KOPT-K1 (cell line): ENCODE results near the gene POU2F3.

Experiments used
- H3K27ac ChIP-seq: fragments of 200-600 bp; sonication (generic); 2 replicates; pipeline ENCODE4 v1.5.1; 2016; ENCODE audit warnings: antibody characterized with exemption, mild to moderate bottlenecking, low read depth, low read length; ENCODE audit not compliant: poor library complexity, severe bottlenecking
- H3K36me3 ChIP-seq: fragments of 200-600 bp; sonication (generic); 2 replicates; pipeline ENCODE4 v1.5.1; 2017; ENCODE audit warnings: antibody characterized with exemption, mild to moderate bottlenecking, low read length, moderate library complexity; ENCODE audit not compliant: insufficient read depth
- H3K9me3 ChIP-seq: fragments of 200-600 bp; sonication (generic); 2 replicates; pipeline ENCODE4 v1.5.1; 2017; ENCODE audit warnings: antibody characterized with exemption, low read length, mild to moderate bottlenecking; ENCODE audit not compliant: insufficient read depth, poor library complexity, severe bottlenecking

Gene POU2F3

DNA sequence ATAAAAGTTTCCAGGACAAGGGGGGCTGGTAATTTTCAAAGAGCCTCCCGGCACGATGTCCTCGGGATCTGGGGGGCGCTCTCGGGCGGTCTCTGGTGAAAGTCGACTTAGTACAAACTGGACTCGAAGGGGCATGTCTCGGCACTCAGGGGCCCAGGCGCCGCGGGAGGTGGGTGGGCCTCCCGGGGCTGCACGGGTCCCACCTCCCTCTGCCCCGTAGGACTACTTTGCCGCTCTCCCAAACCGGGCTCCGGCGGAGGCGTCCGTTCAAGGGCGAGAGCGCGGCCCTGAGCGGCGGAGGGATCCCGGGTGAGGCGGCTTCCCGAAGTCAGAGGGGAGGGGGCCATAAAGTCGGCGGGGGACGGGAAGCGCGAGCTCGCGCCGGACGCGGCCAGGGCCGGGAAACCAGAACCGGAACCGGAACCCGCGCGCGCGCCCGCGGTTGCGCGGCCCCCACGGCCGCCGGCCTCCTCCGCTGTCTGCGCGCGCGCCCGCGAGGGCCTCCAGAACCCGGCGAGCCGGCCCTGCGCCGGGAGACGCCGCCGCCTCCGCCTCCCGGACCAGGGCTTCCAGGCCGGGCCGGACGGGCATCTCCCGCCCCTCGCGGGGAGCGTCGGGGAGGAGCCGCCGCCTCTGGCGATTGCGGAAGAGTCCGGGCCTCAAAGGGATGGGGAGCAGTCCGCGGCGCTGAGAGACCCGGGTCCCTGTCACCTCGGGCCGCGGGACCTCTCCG, 96.1 kb downstream of the POU2F3 start, which contains the start of gene ARHGEF12:
Gene ARHGEF12 (plus strand): TSS at position 506 of the 733 bp plus-strand sequence. CDS start 831 bp downstream, outside the sequence.
- H3K27ac ChIP-seq, result no peak within 1 kb of the TSS
- no peaks in the 10 kb centered on the region for H3K36me3 ChIP-seq
- no peaks in the 10 kb centered on the region for H3K9me3 ChIP-seq

DNA sequence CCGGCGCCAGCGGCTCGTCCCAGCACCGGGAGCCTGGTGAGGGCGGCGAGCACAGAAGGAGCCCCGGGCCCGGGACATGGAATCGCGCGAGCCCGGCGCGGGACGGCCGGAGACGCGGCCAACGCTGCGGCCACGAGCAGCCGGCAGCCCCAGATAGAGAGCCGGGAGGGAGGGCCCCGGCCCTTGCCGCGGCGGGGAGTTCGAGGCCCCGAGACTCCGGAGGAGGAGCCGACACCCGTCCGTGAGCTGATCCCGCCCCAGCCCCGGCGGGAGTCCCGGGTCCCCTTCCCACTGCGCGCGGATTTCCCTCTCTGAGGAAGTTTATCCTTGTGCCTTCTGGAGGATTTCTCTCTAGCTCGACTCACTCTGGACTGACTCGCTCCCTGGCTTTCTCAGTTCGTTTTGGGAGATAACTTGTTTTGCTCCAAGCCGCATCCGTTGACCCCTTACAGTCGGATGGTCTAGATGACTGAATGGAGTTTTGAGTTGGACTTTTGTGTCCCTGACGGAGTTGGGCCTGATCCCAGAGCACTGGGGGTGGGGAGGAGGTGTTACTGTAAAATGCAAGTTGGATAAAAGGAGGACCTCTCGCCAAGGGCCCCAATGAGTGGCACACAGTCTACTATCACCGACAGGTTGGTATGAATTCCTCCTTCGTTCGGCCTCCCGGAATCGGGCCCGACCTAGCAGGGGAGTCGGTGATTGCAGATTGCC, 96.9 kb downstream of the POU2F3 start:
- Histone ChIP-seq H3K27ac (no peak overlapping the region), H3K36me3 (no peaks in the 10 kb centered on the region), H3K9me3 (no peaks in the 10 kb centered on the region)

DNA sequence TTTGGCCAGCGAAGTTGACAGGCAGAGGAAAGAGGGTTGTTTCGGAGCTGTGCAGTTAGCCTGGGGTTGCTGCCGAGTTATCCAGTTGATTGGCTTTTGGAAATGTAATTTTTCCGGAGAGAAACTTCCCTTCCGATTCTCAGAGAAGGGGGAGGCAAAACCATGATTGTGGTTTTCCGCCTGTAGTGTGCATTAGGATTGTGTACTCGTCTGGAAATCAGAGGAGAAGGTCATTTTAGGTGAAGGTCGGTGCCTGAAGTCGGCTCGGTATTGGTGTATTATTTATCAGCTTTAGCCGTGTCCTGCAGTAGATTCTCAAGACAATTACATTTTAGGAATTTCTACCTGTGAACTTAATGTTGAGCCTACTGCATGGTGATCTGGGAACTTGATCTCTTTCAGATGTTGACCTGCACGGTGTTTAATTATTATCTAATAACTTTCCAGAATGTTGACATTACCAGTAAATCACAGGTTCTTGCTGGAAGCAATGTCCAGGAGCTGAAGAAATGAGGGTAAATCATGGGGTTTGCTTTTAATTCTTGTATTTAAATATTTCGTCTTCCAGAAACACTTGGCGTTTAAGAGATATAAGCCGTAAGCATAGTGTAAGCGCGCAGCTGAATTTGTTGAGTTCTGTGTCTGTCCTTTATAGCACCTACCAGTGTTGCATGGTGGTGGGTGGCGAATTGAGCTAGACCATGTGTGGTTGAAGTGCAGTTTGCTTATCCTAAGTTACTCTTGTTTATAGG, 97.6 kb downstream of the POU2F3 start:
- Histone ChIP-seq H3K36me3 (no peaks in the 10 kb centered on the region), H3K9me3 (peaks cover 5% of the 10 kb centered on the region), H3K27ac (no peak overlapping the region)

DNA sequence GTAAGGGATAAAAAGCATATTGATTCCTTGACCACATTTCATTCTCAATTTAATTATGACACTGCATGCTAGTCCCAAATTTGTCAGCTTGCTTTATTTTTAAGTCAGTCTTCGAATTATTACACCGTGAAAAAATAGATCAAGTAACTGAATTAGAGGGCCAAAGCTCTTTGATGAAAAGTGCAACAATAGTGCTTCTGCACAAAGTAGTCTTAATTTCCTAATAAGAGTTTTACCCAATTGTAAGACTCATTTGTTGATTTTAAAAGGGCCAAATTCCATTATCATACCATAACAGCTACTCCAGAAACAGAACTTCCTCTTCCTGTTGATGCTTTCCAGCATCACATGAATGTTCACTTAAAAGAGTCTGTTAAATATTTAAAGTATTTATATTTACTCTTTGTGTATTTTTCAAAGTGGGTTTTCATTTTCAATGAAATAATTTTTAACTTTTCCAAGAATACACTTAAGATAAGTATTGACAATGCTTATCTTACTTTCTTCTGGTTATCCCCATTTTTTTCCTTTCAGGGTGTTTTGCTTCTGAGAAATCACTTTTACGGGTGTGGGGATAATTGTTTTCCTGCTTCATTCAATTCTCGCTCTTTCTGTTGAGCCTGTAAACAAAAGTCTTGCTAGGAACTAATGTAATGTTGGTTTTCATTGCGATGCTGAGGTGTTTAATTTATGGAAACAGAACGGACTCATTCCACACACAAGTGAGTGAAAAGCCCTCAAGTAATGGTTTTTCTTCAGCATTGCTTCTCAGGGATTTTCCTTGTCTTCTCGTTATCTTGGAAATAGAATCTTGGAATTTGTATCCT, 98.4 kb downstream of the POU2F3 start:
- Histone ChIP-seq H3K36me3 (no peaks in the 10 kb centered on the region), H3K27ac (no peak overlapping the region), H3K9me3 (peaks cover 13% of the 10 kb centered on the region)

DNA sequence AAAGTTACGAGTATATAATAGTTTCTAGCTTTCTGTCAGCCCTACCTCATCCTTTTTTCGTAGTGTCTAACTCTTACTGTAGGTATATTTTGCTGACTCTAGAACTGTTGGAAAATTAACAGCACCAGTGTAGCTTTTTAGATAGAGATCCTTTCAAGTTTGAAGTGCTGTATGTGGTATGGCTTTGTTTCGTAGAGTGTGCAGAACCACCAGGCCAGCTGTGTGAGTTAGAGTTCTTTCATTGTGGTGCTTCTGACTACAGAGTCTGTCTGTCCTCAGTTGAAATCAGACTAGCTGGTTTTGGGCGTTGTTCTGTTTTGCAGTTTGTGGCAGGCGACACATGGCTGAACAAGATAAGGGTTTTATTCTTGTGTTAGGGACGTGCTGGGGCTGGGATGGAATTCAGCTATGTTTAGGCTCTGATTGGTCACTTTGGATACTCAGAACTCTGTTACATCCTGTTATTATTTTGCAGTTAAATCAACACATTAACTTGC, 99.5 kb downstream of the POU2F3 start:
- H3K36me3 ChIP-seq, result no peaks in the 10 kb centered on the region
- H3K27ac ChIP-seq, result no peak overlapping the region
- H3K9me3 ChIP-seq, result peaks cover 17% of the 10 kb centered on the region

DNA sequence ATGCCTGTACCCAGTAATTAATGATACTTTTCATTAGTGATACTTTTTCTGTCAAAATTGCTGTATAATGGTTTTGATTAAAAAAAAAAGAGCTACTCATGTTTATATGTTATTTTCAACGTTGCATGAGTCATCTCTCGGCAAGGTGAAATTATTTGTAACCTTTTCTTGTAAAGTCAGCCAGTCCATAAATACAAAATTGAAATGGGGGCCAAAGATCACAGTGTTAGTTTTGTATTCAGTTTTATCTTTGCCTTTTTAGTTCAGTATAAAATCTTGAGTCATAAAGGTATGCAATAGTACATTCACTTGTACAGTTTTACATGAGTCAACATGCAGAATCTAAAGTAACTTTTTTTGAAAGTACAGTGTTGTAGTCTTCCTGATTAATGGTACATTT, 100.6 kb downstream of the POU2F3 start:
- H3K27ac ChIP-seq, result no peak overlapping the region

DNA sequence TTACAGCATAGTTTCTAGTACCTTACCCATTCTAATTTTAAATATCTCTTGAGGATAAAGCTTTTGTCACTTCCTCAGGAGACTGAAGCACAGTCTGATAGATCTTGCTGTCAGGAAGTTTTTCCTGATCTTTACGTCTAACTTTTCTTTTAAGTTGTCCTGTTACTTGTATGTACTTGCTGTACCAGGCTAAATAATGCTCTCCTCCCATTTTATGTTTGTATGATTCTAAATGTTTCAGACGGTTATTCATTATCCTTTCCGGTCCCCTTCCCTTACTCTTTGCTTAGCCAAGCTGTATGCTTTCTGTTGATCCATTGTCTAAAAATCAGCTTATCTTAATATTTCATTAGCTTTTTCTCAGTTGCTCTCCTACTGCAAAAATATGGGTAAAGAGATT, 102.3 kb downstream of the POU2F3 start:
- Histone ChIP-seq H3K36me3 (no peaks in the 10 kb centered on the region), H3K9me3 (peaks cover 17% of the 10 kb centered on the region), H3K27ac (no peak overlapping the region)

More for the DNA sequence above, 100.6 kb downstream of the POU2F3 start:
- peaks cover 17% of the 10 kb centered on the region for H3K9me3 ChIP-seq
- H3K36me3 ChIP-seq, result no peaks in the 10 kb centered on the region

DNA sequence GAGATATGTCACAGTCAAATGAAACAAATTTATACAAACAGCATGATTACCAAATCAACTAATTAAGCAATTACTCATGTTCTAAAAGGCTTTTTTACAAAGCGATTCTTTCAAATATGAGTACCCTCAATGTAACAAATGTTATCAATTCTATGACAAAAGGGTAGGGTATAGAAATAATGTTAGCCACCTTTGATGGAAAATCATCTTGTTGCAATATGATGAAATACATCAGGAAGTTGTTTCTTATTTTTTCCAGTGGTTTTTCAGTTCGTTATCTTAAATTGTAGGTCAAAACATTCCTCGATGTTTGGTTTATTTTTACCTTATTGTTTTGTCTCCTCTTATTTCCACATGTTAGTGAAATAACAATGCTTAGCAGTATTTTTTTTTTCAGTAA, 102.7 kb downstream of the POU2F3 start:
- Histone ChIP-seq H3K36me3 (no peaks in the 10 kb centered on the region), H3K27ac (no peak overlapping the region), H3K9me3 (peaks cover 17% of the 10 kb centered on the region)

DNA sequence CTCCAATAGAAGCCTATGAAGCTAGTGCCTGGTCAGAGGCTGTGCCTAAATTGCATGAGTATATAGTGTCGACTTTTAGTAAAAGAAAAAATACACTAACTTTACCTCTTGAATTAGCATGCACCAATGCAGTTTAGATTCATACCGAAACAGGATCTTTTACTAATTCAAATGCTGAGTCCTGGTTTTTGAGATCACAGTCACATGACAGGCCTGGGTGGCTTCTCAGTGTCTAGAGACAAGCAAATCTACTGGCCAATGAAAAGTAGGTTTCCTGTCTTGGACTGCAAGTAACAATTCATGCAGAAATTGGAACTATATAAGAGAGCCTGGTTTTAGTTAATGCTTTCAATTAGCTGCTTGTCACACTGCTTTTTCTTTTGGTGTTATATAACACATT, 103.5 kb downstream of the POU2F3 start:
- peaks cover 17% of the 10 kb centered on the region for H3K9me3 ChIP-seq
- H3K36me3 ChIP-seq, result no peaks in the 10 kb centered on the region
- H3K27ac ChIP-seq, result no peak overlapping the region

DNA sequence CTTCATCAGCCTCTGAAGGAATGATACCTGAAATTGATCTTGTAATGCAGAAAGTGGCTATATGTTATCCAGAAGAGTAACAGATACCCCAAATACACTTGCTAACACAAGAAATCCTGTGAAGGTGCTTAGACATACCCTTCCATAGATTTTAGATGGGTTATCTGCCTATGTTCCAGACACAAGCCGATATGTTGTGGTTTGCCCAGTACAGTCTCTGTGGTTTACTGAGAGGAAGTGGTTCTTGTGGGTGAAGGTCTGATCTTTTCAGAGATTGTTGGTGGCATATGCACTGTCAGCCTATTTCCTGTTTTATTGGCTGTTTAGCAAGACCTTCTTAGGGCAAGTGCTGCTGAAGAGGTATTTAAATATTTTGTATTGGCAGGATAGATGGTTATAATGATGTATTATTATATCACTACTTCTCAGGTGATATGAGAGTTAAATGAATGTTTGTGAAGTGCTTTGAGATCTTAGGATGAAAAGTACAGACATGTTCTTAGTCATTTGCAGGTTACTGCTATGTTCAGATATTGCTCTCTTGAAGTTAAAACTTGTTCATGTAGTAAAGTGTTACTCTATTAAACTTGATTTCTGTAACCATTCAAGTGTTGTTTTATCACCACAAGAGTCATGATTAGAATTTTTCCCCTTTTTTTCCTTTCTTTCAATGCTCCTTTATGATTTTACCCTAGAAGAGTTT, 104.5 kb downstream of the POU2F3 start:
- H3K36me3 ChIP-seq, result no peaks in the 10 kb centered on the region
- peaks cover 17% of the 10 kb centered on the region for H3K9me3 ChIP-seq
- H3K27ac ChIP-seq, result no peak overlapping the region

DNA sequence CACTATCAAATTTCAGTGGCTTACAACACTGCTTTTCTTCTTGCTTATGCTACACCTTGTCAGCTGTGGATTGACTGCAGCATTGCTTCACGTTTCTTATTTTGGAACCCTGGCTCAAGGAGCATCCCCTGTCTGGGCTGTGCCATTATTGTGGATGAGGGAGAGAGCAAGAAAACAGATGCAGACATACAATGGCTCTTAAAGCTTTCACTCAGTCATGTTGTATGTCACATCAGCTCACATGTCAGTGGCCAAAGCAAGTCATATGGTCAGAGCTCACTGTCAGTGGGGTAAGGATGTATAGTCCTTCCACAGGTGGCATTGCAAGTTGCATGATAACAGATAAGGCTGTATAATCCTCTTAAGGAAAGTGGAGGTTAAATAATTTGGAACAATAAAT, 106.3 kb downstream of the POU2F3 start:
- H3K27ac ChIP-seq, result no peak overlapping the region
- H3K36me3 ChIP-seq, result no peaks in the 10 kb centered on the region
- H3K9me3 ChIP-seq, result peaks cover 17% of the 10 kb centered on the region

DNA sequence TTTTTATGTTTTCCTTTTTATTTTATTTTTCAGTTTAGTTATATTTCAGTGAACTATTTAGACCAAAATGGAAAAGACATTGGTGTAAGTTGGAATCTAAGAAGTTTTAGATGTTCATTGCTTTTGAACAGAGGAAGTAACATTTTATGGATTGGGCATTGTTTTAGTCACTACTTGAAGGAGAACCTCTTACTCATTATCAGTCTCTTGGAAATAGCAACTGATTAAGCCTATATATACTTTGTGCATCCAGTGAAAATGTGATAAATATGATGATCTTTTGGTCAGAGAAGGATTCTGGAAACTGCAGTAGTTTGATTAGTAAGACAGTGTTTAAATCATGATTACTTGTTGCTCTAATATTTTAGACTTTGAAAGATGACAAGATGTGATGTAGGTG, 110.7 kb downstream of the POU2F3 start:
- no peaks in the 10 kb centered on the region for H3K9me3 ChIP-seq
- H3K36me3 ChIP-seq, result no peaks in the 10 kb centered on the region
- H3K27ac ChIP-seq, result no peak overlapping the region

DNA sequence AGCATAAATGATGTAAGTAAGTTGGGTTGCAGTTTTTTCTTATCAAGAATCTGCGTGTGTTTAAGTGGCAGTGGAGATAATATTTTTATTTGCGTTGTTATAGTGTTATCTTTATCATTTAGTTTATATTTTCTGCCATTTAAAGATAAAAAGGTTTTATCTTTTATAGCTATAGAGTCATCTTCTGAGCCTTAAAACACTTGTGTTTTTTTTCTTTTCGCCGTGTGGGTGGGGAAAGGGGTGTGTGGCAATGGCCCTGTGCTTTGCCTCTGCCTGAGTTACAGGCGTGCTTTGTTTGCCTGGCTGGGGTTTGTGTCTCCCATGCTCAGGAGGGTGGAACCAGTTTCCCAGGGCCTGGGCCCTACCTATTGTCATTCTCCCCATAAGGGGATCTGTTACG, 112.5 kb downstream of the POU2F3 start:
- Histone ChIP-seq H3K36me3 (no peaks in the 10 kb centered on the region), H3K27ac (no peak overlapping the region), H3K9me3 (no peaks in the 10 kb centered on the region)

DNA sequence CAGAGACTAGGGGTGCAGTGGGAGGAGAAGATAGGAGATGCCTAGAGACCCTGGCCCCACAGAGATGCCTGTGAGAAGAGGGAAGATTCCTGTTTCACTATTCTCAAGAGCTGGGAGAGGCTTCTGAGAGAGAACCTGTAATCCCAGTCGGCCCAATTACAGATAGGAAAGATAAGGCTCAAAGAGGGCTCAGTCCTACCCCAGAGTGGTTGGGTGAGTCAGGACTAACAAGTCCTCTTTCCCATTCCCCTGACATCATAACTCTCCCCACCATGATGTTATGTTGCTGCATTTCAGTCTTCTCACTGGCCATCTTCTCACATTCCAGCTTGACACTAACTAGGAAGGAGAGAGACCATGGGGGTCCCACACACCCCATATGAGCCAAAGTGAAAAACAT, 114.1 kb downstream of the POU2F3 start:
- no peaks in the 10 kb centered on the region for H3K36me3 ChIP-seq
- H3K27ac ChIP-seq, result no peak overlapping the region
- no peaks in the 10 kb centered on the region for H3K9me3 ChIP-seq
